Mucosa of stomach (tissue), 1 donor: ENCODE measurements around the gene ARHGAP42.

Source experiments
- H3K27me3 ChIP-seq: one replicate; pipeline ENCODE4 v1.7.0; 2013; ENCODE audit warnings: mild to moderate bottlenecking, low read length; ENCODE audit not compliant: control insufficient read depth, insufficient read depth
- H3K36me3 ChIP-seq: one replicate; pipeline ENCODE4 v1.7.0; 2013; ENCODE audit warnings: low read length; ENCODE audit not compliant: control insufficient read depth, insufficient read depth
- H3K4me1 ChIP-seq: one replicate; pipeline ENCODE4 v1.7.0; 2013; ENCODE audit warnings: mild to moderate bottlenecking, low read length; ENCODE audit not compliant: control insufficient read depth, insufficient read depth
- H3K4me3 ChIP-seq: one replicate; pipeline ENCODE4 v1.7.0; 2013; ENCODE audit warnings: low read length
- H3K9ac ChIP-seq: one replicate; pipeline ENCODE4 v1.7.0; 2013; ENCODE audit warnings: mild to moderate bottlenecking, low read length, moderate library complexity
- H3K9me3 ChIP-seq: one replicate; pipeline ENCODE4 v1.7.0; 2013; ENCODE audit warnings: mild to moderate bottlenecking, low read length, moderate library complexity; ENCODE audit not compliant: control insufficient read depth
- donor health status: Pancreatic carcinoma.

Gene ARHGAP42

GRCh38 chr11:100860318-100861155 is 173.4 kb downstream of the ARHGAP42 start:
- Histone ChIP-seq H3K4me1 (peaks cover 33% of the 10 kb centered on the region), H3K36me3 (no peaks in the 10 kb centered on the region), H3K27me3 (no peaks in the 10 kb centered on the region)

DNA sequence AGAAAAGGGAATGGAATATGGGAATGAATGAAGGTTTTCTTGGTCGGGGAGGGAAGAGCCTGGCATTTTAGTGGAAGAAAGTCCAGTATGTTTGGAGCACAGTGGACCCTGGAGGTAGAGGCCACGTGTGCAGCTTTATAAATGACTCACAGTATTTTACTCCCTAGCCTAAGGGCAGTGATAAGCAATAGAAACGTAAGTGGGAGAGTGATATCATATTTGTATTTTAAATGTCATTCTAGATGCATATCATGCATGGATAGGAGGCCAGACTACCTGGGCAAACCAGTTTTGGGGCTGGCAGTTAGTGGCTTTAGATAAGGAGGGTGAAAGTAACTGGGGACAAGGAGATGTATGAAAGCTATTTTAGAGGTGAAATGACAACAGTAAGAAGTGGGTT is 174.1 kb downstream of the ARHGAP42 start:
- Histone ChIP-seq H3K27me3 (no peaks in the 10 kb centered on the region), H3K9me3 (no peaks in the 10 kb centered on the region), H3K9ac (no peak overlapping the region), H3K4me1 (peaks cover 33% of the 10 kb centered on the region), H3K4me3 (no peak overlapping the region), H3K36me3 (no peaks in the 10 kb centered on the region)

More at GRCh38 chr11:100860318-100861155, 173.4 kb downstream of the ARHGAP42 start:
- Histone ChIP-seq H3K9me3 (no peaks in the 10 kb centered on the region), H3K9ac (no peak overlapping the region), H3K4me3 (no peak overlapping the region)

DNA sequence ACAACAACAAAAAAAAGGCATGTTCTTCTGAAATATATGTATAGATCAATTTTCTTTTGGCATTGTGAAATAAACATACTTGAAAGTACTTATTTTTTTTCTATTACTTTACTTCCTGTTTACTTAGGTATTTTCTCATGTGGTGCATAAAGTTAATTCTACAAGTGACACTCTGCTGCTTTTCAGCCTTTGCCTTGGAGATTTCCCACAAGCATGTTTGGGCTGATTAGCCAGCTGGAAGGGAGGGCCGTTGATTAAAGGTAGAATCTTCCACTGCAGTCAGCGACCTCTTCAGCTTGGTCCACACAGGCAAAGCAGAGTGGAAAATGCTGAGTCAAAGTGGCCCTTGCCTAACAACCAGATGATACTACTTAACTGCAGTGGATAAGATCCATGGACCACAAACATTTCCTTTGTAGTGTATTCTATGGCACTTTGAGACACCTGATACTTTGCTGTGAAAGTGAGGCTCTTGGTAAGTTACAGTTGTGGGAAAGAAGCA is 176.0 kb downstream of the ARHGAP42 start:
- Histone ChIP-seq H3K36me3 (no peaks in the 10 kb centered on the region), H3K4me3 (no peak overlapping the region), H3K4me1 (peaks cover 26% of the 10 kb centered on the region), H3K9me3 (no peaks in the 10 kb centered on the region), H3K27me3 (no peaks in the 10 kb centered on the region), H3K9ac (no peak overlapping the region)

DNA sequence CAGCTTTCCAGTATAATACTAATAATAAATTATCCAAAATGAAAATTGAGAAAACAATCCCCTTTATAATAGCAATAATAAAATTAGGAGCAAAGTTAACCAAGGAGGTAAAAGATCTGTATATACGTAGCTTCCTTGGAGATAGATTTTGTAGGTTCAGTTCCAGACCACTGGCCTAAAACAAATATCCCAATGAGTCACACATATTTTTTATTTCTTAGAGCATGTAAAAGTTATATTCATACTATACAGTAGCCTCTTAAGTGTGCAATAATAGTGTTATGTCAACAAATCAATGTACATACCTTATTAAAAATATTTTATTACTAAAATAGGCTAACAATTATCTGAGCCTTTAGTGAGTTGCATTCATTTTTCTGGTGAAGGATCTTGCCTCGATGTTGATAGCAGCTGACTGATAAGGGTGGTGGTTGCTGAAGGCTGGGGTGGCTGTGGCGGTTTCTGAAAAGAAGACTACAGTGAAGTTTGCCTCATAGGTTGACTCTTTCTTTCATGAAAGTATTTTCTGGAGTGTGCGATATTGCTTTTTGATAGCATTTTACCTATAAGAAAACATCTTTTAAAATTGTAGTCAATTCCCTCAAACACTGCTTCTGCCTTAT is 178.5 kb downstream of the ARHGAP42 start:
- Histone ChIP-seq H3K36me3 (no peaks in the 10 kb centered on the region), H3K4me3 (no peak overlapping the region), H3K9ac (no peak overlapping the region), H3K9me3 (no peaks in the 10 kb centered on the region), H3K27me3 (no peaks in the 10 kb centered on the region), H3K4me1 (peaks cover 23% of the 10 kb centered on the region)

- H3K4me3 ChIP-seq: no peak overlapping the region
- H3K9ac ChIP-seq: no peak overlapping the region
- H3K36me3 ChIP-seq: no peaks in the 10 kb centered on the region
- H3K4me1 ChIP-seq: peaks cover 16% of the 10 kb centered on the region
- H3K9me3 ChIP-seq: no peaks in the 10 kb centered on the region
- H3K27me3 ChIP-seq: no peaks in the 10 kb centered on the region
Observed at GRCh38 chr11:100866453-100866852, 179.4 kb downstream of the ARHGAP42 start.

DNA sequence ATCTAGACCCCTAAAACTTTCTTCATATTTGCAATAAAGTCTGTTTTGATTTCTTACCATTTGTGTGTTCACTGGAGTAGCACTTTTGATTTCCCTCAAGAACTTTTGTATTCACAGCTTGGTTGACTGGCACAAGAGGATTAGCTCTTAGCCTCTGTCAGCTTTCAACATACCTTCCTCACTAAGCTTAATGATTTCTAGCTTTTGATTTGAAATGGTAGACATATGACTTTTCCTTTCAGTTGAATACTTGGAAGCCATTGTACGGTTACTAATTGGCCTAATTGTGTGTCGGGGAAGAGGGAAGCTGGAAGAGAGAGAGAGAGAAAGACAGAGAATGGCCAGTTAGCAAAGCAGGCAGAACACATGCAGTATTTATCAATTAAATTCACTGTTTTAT is 180.5 kb downstream of the ARHGAP42 start:
- peaks cover 12% of the 10 kb centered on the region for H3K4me1 ChIP-seq
- no peak overlapping the region for H3K4me3 ChIP-seq
- no peaks in the 10 kb centered on the region for H3K27me3 ChIP-seq
- no peak overlapping the region for H3K9ac ChIP-seq
- no peaks in the 10 kb centered on the region for H3K36me3 ChIP-seq
- H3K9me3 ChIP-seq: no peaks in the 10 kb centered on the region

GRCh38 chr11:100869328-100869727 is 182.2 kb downstream of the ARHGAP42 start:
- Histone ChIP-seq H3K36me3 (no peaks in the 10 kb centered on the region), H3K4me1 (peaks cover 9% of the 10 kb centered on the region), H3K4me3 (no peak overlapping the region), H3K9me3 (no peaks in the 10 kb centered on the region), H3K27me3 (no peaks in the 10 kb centered on the region), H3K9ac (no peak overlapping the region)

GRCh38 chr11:100870138-100870537 is 183.1 kb downstream of the ARHGAP42 start:
- no peak overlapping the region for H3K4me3 ChIP-seq
- no peaks in the 10 kb centered on the region for H3K9me3 ChIP-seq
- no peak overlapping the region for H3K9ac ChIP-seq
- peaks cover 9% of the 10 kb centered on the region for H3K4me1 ChIP-seq
- H3K36me3 ChIP-seq: no peaks in the 10 kb centered on the region
- no peaks in the 10 kb centered on the region for H3K27me3 ChIP-seq

GRCh38 chr11:100872951-100873740 is 186.1 kb downstream of the ARHGAP42 start:
- Histone ChIP-seq H3K4me1 (peaks cover 9% of the 10 kb centered on the region), H3K36me3 (no peaks in the 10 kb centered on the region), H3K4me3 (no peak overlapping the region), H3K27me3 (no peaks in the 10 kb centered on the region), H3K9me3 (no peaks in the 10 kb centered on the region), H3K9ac (no peak overlapping the region)

DNA sequence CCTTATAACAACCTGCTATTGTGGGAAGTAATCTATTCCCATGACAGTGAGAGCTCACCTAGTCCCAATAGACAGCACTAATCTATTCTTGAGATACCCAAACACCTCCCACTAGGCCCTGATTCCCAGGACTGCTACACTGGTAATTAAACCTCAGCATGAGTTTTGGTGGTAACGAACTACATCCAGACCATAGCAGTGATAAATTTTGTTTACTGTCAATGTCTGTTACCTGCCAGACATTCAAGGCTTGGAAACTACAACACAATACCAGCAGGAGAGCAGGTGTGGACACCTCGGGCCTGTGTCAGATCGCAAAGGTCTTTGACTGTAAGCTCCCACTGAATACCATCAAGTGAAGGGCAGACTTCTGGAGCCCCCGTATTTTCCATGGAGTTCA is 187.1 kb downstream of the ARHGAP42 start:
- Histone ChIP-seq H3K9me3 (no peaks in the 10 kb centered on the region), H3K36me3 (no peaks in the 10 kb centered on the region), H3K9ac (no peak overlapping the region), H3K27me3 (no peaks in the 10 kb centered on the region), H3K4me1 (peaks cover 9% of the 10 kb centered on the region), H3K4me3 (no peak overlapping the region)

GRCh38 chr11:100875521-100875869 is 188.4 kb downstream of the ARHGAP42 start:
- Histone ChIP-seq H3K4me1 (peaks cover 9% of the 10 kb centered on the region), H3K36me3 (no peaks in the 10 kb centered on the region), H3K9ac (no peak overlapping the region), H3K9me3 (no peaks in the 10 kb centered on the region), H3K27me3 (no peaks in the 10 kb centered on the region), H3K4me3 (no peak overlapping the region)
